ENCODE results near the gene FBF1. TPM values are rescaled to one million over a fixed set of nuclear protein-coding genes. Genes with fewer than 3 reads are reported as not detected.

The FBF1 gene
- polyA plus RNA-seq, 1 donor (not counting 4 experiments of a cell fraction or from before 2014, with no cell fraction given): 4.3 TPM

GRCh38 chr17:75920045-75920560 is 20.7 kb downstream of the FBF1 start:
- dilution Hi-C loops (cut with MboI; ENCODE audit: extremely low pct_ligation_motif_present, low sequenced_read_pairs): no loop called here
- Histone ChIP-seq H3K9ac (ENCODE audit: control insufficient read depth, extremely low read depth, insufficient read depth, low read length) (no peak overlapping the region), H3K4me1 (ENCODE audit: control insufficient read depth, extremely low read depth, insufficient read depth, low read length) (no peaks in the 10 kb centered on the region), H3K9me3 (ENCODE audit: control insufficient read depth, low read depth, low read length) (no peaks in the 10 kb centered on the region), H3K4me2 (ENCODE audit: control insufficient read depth, extremely low read depth, insufficient read depth, low read depth, low read length) (no peak overlapping the region), H2AFZ (ENCODE audit: control insufficient read depth, low read length) (no peak overlapping the region), H3K27me3 (ENCODE audit: control insufficient read depth, extremely low read depth, insufficient read depth, low read length) (no peaks in the 10 kb centered on the region), H3K9me1 (ENCODE audit: control insufficient read depth, extremely low read depth, insufficient read depth, low read length) (no peaks in the 10 kb centered on the region), H3K27ac (ENCODE audit: control insufficient read depth, insufficient read depth, low read length) (no peak overlapping the region), H3K36me3 (ENCODE audit: control insufficient read depth in 2 of 2, extremely low read depth in 1 of 2, insufficient read depth in 2 of 2, low read length in 2 of 2) (peaks cover 0 to 4% of the 10 kb centered on the region in 2 experiments), H3K4me3 (ENCODE audit: control insufficient read depth in 2 of 3, extremely low read depth in 1 of 3, insufficient read depth in 2 of 3, low read depth in 1 of 3, low read length in 3 of 3) (no peak overlapping the region), H3K79me2 (ENCODE audit: control insufficient read depth, insufficient read depth, low read length) (no peaks in the 10 kb centered on the region), H4K20me1 (ENCODE audit: control insufficient read depth, extremely low read depth, insufficient read depth, low read length) (no peaks in the 10 kb centered on the region)
- TF ChIP-seq CTCF (optimal IDR thresholded peaks at IDR 0.05 in 1 of 3, IDR thresholded peaks at IDR 0.05 in 1 of 3, conservative IDR thresholded peaks at IDR 0.05 in 1 of 3; ENCODE audit: extremely low read depth in 1 of 3, insufficient read depth in 2 of 3, low read length in 3 of 3) (no peak), EZH2 (IDR thresholded peaks at IDR 0.05; ENCODE audit: low read length) (no peak)
- no peak for DNase-seq (ENCODE audit: low read depth, low spot score)
- FAIRE-seq: no peak

- TF ChIP-seq EZH2 (IDR thresholded peaks at IDR 0.05; ENCODE audit: low read length): no peak
- no peak for TF ChIP-seq CTCF (optimal IDR thresholded peaks at IDR 0.05 in 1 of 3, IDR thresholded peaks at IDR 0.05 in 1 of 3, conservative IDR thresholded peaks at IDR 0.05 in 1 of 3; ENCODE audit: extremely low read depth in 1 of 3, insufficient read depth in 2 of 3, low read length in 3 of 3)
- H3K9me1 ChIP-seq (ENCODE audit: control insufficient read depth, extremely low read depth, insufficient read depth, low read length): no peaks in the 10 kb centered on the region
- DNase-seq (ENCODE audit: low read depth, low spot score): no peak
- FAIRE-seq: no peak
- no peak overlapping the region for H3K4me3 ChIP-seq (ENCODE audit: control insufficient read depth in 2 of 3, extremely low read depth in 1 of 3, insufficient read depth in 2 of 3, low read depth in 1 of 3, low read length in 3 of 3)
- H3K9ac ChIP-seq (ENCODE audit: control insufficient read depth, extremely low read depth, insufficient read depth, low read length): no peak overlapping the region
- no peak overlapping the region for H3K27ac ChIP-seq (ENCODE audit: control insufficient read depth, insufficient read depth, low read length)
- H3K4me1 ChIP-seq (ENCODE audit: control insufficient read depth, extremely low read depth, insufficient read depth, low read length): no peaks in the 10 kb centered on the region
- dilution Hi-C loops (cut with MboI; ENCODE audit: extremely low pct_ligation_motif_present, low sequenced_read_pairs): no loop called here
- no peaks in the 10 kb centered on the region for H4K20me1 ChIP-seq (ENCODE audit: control insufficient read depth, extremely low read depth, insufficient read depth, low read length)
- peaks cover 0 to 5% of the 10 kb centered on the region in 2 experiments for H3K36me3 ChIP-seq (ENCODE audit: control insufficient read depth in 2 of 2, extremely low read depth in 1 of 2, insufficient read depth in 2 of 2, low read length in 2 of 2)
- no peak overlapping the region for H3K4me2 ChIP-seq (ENCODE audit: control insufficient read depth, extremely low read depth, insufficient read depth, low read depth, low read length)
- no peaks in the 10 kb centered on the region for H3K79me2 ChIP-seq (ENCODE audit: control insufficient read depth, insufficient read depth, low read length)
- H3K27me3 ChIP-seq (ENCODE audit: control insufficient read depth, extremely low read depth, insufficient read depth, low read length): no peaks in the 10 kb centered on the region
- no peaks in the 10 kb centered on the region for H3K9me3 ChIP-seq (ENCODE audit: control insufficient read depth, low read depth, low read length)
- H2AFZ ChIP-seq (ENCODE audit: control insufficient read depth, low read length): no peak overlapping the region
These were observed 21.2 kb downstream of the FBF1 start for GRCh38 chr17:75919611-75920010.

Data from keratinocyte (primary cell).